ENCODE measurements around the gene CD151. TPM values are rescaled to one million over a fixed set of nuclear protein-coding genes. Genes with fewer than 3 reads are reported as not detected.

Gene CD151
- total RNA-seq, 1 experiment from 2014 or later, result 115 TPM

DNA sequence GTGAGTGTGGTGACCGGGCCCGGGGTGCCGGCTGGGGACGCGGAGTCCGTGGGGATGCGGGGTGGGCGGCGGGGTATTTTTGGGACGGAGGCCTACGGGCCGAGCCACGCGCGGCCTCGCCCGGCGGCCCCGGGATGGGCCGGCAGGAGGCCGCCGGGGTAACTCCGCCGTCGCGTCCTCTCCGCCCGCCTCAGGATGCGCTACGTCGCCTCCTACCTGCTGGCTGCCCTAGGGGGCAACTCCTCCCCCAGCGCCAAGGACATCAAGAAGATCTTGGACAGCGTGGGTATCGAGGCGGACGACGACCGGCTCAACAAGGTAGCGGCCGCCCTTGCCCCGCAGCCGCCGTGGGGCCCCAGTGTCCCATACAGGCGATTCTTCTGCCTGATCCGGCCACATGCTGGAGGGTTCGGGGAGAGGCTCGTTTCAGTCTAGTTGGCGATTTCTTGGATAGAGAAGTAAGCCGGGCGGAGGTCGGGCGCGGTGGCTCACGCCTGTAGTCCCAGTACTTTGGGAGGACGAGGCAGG, 22.6 kb upstream of the CD151 start (continued):
- TF ChIP-seq JUN (CRISPR knock-in tag; IDR thresholded peaks at IDR 0.05) (peak; percentile 45; the same call in 1 of the 2 replicates), ZNF232 (CRISPR knock-in tag; IDR thresholded peaks at IDR 0.05) (no peak), ZNF671 (CRISPR knock-in tag; IDR thresholded peaks at IDR 0.05) (no peak), CREM (CRISPR knock-in tag; IDR thresholded peaks at IDR 0.05) (no peak), SOX15 (CRISPR knock-in tag; IDR thresholded peaks at IDR 0.05) (no peak), ESRRA (CRISPR knock-in tag; IDR thresholded peaks at IDR 0.05; ENCODE audit: borderline replicate concordance) (no peak), KAT7 (CRISPR knock-in tag; IDR thresholded peaks at IDR 0.05; ENCODE audit: borderline replicate concordance) (0 out of 2 replicates have a peak, but pooled peaks have one; percentile 26), ZNF416 (CRISPR knock-in tag; IDR thresholded peaks at IDR 0.05) (no peak; the same call in 1 of the 2 replicates), MLX (CRISPR knock-in tag; IDR thresholded peaks at IDR 0.05) (no peak), IRF2 (CRISPR knock-in tag; IDR thresholded peaks at IDR 0.05; ENCODE audit: borderline replicate concordance, low read depth) (no peak), OVOL2 (CRISPR knock-in tag; IDR thresholded peaks at IDR 0.05; ENCODE audit: borderline replicate concordance) (no peak), RORB (CRISPR knock-in tag; IDR thresholded peaks at IDR 0.05) (no peak), ZBTB43 (CRISPR knock-in tag; IDR thresholded peaks at IDR 0.05) (no peak), NFATC4 (CRISPR knock-in tag; IDR thresholded peaks at IDR 0.05) (no peak), GTF2I (CRISPR knock-in tag; conservative IDR thresholded peaks at IDR 0.05) (no peak), GABPB1 (CRISPR knock-in tag; IDR thresholded peaks at IDR 0.05) (no peak), TEAD1 (CRISPR knock-in tag; IDR thresholded peaks at IDR 0.05) (no peak), ZNF219 (CRISPR knock-in tag; IDR thresholded peaks at IDR 0.05; ENCODE audit: borderline replicate concordance) (0 out of 2 replicates have a peak, but pooled peaks have one; percentile 16), FOXK1 (CRISPR knock-in tag; IDR thresholded peaks at IDR 0.05) (0 out of 2 replicates have a peak, but pooled peaks have one; percentile 13), NR1H2 (CRISPR knock-in tag; IDR thresholded peaks at IDR 0.05) (no peak), GRHL2 (CRISPR knock-in tag; IDR thresholded peaks at IDR 0.05; ENCODE audit: insufficient replicate concordance, severe bottlenecking) (no peak), MXD4 (CRISPR knock-in tag; IDR thresholded peaks at IDR 0.05; ENCODE audit: borderline replicate concordance) (no peak), MYBL2 (CRISPR knock-in tag; IDR thresholded peaks at IDR 0.05) (no peak), ZNF396 (CRISPR knock-in tag; IDR thresholded peaks at IDR 0.05; ENCODE audit: borderline replicate concordance) (no peak)
- TF ChIP-seq, protein P1, sequence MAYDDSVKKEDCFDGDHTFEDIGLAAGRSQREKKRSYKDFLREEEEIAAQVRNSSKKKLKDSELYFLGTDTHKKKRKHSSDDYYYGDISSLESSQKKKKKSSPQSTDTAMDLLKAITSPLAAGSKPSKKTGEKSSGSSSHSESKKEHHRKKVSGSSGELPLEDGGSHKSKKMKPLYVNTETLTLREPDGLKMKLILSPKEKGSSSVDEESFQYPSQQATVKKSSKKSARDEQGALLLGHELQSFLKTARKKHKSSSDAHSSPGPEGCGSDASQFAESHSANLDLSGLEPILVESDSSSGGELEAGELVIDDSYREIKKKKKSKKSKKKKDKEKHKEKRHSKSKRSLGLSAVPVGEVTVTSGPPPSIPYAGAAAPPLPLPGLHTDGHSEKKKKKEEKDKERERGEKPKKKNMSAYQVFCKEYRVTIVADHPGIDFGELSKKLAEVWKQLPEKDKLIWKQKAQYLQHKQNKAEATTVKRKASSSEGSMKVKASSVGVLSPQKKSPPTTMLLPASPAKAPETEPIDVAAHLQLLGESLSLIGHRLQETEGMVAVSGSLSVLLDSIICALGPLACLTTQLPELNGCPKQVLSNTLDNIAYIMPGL (CRISPR knock-in tag; IDR thresholded peaks at IDR 0.05), result no peak
- TF ChIP-seq, protein P2, sequence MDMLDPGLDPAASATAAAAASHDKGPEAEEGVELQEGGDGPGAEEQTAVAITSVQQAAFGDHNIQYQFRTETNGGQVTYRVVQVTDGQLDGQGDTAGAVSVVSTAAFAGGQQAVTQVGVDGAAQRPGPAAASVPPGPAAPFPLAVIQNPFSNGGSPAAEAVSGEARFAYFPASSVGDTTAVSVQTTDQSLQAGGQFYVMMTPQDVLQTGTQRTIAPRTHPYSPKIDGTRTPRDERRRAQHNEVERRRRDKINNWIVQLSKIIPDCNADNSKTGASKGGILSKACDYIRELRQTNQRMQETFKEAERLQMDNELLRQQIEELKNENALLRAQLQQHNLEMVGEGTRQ (CRISPR knock-in tag; IDR thresholded peaks at IDR 0.05), result no peak
- TF ChIP-seq, protein P3, sequence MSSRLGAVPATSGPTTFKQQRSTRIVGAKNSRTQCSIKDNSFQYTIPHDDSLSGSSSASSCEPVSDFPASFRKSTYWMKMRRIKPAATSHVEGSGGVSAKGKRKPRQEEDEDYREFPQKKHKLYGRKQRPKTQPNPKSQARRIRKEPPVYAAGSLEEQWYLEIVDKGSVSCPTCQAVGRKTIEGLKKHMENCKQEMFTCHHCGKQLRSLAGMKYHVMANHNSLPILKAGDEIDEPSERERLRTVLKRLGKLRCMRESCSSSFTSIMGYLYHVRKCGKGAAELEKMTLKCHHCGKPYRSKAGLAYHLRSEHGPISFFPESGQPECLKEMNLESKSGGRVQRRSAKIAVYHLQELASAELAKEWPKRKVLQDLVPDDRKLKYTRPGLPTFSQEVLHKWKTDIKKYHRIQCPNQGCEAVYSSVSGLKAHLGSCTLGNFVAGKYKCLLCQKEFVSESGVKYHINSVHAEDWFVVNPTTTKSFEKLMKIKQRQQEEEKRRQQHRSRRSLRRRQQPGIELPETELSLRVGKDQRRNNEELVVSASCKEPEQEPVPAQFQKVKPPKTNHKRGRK (CRISPR knock-in tag; IDR thresholded peaks at IDR 0.05; ENCODE audit: borderline replicate concordance), result no peak
- TF ChIP-seq, protein P4, sequence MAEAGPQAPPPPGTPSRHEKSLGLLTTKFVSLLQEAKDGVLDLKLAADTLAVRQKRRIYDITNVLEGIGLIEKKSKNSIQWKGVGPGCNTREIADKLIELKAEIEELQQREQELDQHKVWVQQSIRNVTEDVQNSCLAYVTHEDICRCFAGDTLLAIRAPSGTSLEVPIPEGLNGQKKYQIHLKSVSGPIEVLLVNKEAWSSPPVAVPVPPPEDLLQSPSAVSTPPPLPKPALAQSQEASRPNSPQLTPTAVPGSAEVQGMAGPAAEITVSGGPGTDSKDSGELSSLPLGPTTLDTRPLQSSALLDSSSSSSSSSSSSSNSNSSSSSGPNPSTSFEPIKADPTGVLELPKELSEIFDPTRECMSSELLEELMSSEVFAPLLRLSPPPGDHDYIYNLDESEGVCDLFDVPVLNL (CRISPR knock-in tag; IDR thresholded peaks at IDR 0.05; ENCODE audit: borderline replicate concordance, low read depth), result no peak

All from WTC11 (cell line).